ENCODE measurements around the gene MYOM3. TPM values are rescaled to one million over a fixed set of nuclear protein-coding genes. Genes with fewer than 3 reads are reported as not detected.

MYOM3 gene
- total and polyA plus RNA-seq, 4 donors = 0.11 to 0.98 (median 0.31) TPM

DNA sequence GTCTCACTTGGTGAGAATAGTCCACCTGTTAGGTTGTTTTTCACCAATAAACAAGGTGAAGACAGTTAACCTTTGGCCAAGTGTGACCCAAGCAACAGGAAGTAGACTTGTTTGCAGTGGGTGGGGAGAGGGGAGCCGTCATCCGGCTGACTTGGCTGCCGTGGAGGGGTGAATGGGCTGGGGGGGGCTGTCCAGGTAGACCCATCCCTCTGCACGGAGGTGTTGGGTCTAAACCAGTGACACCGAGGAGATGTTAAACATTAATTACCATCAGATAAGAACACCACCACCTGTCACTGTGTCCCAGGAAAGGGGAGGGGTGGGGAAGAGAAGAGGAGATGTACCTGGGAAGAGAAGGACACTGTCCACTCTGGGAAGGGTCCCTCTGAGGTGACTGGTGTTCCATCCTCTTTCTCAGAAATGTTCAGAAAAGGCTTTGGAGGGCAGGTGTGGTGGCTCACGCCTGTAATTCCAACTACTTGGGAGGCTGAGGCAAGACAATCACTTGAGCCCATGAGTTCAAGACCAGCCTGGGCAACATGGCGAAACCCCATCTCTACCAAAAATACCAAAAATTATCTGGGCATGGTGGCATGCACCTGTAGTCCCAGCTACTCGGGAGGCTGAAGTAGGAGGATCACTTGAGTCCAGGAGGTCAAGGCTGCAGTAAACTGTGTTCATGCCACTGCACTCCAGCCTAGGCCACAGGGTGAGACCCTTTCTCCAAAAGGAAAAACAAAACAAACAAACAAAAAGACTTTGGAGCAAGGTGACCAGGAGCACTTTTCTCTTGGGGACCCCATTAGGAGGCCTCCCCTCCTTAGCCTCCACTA, 6.7 kb upstream of the MYOM3 start:
- WGBS (ENCODE audit: insufficient coverage) = 75% methylated on average over 5 of the region's 8 CpGs
- Histone ChIP-seq H3K27me3 (ENCODE audit: control insufficient read depth, insufficient read depth, low read length) (peaks cover 2% of the 10 kb centered on the region), H3K4me3 (ENCODE audit: low read depth, low read length) (no peak overlapping the region), H3K4me1 (ENCODE audit: control insufficient read depth, insufficient read depth, low read length) (peaks cover 10% of the 10 kb centered on the region), H3K27ac (ENCODE audit: low read depth, low read length) (no peak overlapping the region), H3K9me3 (ENCODE audit: control insufficient read depth, insufficient read depth, low read length) (no peaks in the 10 kb centered on the region), H3K36me3 (ENCODE audit: control insufficient read depth, insufficient read depth, low read length) (no peaks in the 10 kb centered on the region)
- no peak for DNase-seq (ENCODE audit: low read depth in 4 of 6, low spot score in 6 of 6)

GRCh38 chr1:24117722-24118409, 5.9 kb upstream of the MYOM3 start:
- Histone ChIP-seq H3K4me3 (ENCODE audit: low read depth, low read length) (no peak overlapping the region), H3K27me3 (ENCODE audit: control insufficient read depth, insufficient read depth, low read length) (peaks cover 2% of the 10 kb centered on the region), H3K9me3 (ENCODE audit: control insufficient read depth, insufficient read depth, low read length) (no peaks in the 10 kb centered on the region), H3K4me1 (ENCODE audit: control insufficient read depth, insufficient read depth, low read length) (peaks cover 11% of the 10 kb centered on the region), H3K27ac (ENCODE audit: low read depth, low read length) (no peak overlapping the region), H3K36me3 (ENCODE audit: control insufficient read depth, insufficient read depth, low read length) (no peaks in the 10 kb centered on the region)
- 92% methylated on average over 10 of the region's 14 CpGs for WGBS (ENCODE audit: insufficient coverage)
- DNase-seq (ENCODE audit: low read depth in 4 of 6, low spot score in 6 of 6) = no peak

- DNase-seq (ENCODE audit: low read depth in 4 of 6, low spot score in 6 of 6) = no peak
- peaks cover 18% of the 10 kb centered on the region for H3K4me1 ChIP-seq (ENCODE audit: control insufficient read depth, insufficient read depth, low read length)
- H3K27ac ChIP-seq (ENCODE audit: low read depth, low read length) = no peak overlapping the region
- H3K27me3 ChIP-seq (ENCODE audit: control insufficient read depth, insufficient read depth, low read length) = peaks cover 9% of the 10 kb centered on the region
- H3K36me3 ChIP-seq (ENCODE audit: control insufficient read depth, insufficient read depth, low read length) = no peaks in the 10 kb centered on the region
- H3K4me3 ChIP-seq (ENCODE audit: low read depth, low read length) = no peak overlapping the region
- no peaks in the 10 kb centered on the region for H3K9me3 ChIP-seq (ENCODE audit: control insufficient read depth, insufficient read depth, low read length)
- whole genome bisulfite sequencing (ENCODE audit: insufficient coverage) = no CpG with 5 or more reads among the region's 2 CpGs
Measured at GRCh38 chr1:24117132-24117531, 5.2 kb upstream of the MYOM3 start.

GRCh38 chr1:24114753-24115152, 2.8 kb upstream of the MYOM3 start:
- DNase-seq (ENCODE audit: low read depth in 4 of 6, low spot score in 6 of 6) = no peak
- peaks cover 10% of the 10 kb centered on the region for H3K27me3 ChIP-seq (ENCODE audit: control insufficient read depth, insufficient read depth, low read length)
- 81% methylated on average over 5 of the region's 6 CpGs for WGBS (ENCODE audit: insufficient coverage)
- H3K4me3 ChIP-seq (ENCODE audit: low read depth, low read length) = no peak overlapping the region
- no peaks in the 10 kb centered on the region for H3K9me3 ChIP-seq (ENCODE audit: control insufficient read depth, insufficient read depth, low read length)
- H3K36me3 ChIP-seq (ENCODE audit: control insufficient read depth, insufficient read depth, low read length) = no peaks in the 10 kb centered on the region
- H3K4me1 ChIP-seq (ENCODE audit: control insufficient read depth, insufficient read depth, low read length) = peaks cover 25% of the 10 kb centered on the region
- H3K27ac ChIP-seq (ENCODE audit: low read depth, low read length) = no peak overlapping the region

- no peak for DNase-seq (ENCODE audit: low read depth in 4 of 6, low spot score in 6 of 6)
- no peaks in the 10 kb centered on the region for H3K36me3 ChIP-seq (ENCODE audit: control insufficient read depth, insufficient read depth, low read length)
- H3K27ac ChIP-seq (ENCODE audit: low read depth, low read length) = no peak overlapping the region
- WGBS (ENCODE audit: insufficient coverage) = 81% methylated on average over 6 of the region's 6 CpGs
- H3K4me1 ChIP-seq (ENCODE audit: control insufficient read depth, insufficient read depth, low read length) = peaks cover 28% of the 10 kb centered on the region
- H3K4me3 ChIP-seq (ENCODE audit: low read depth, low read length) = no peak overlapping the region
- no peaks in the 10 kb centered on the region for H3K9me3 ChIP-seq (ENCODE audit: control insufficient read depth, insufficient read depth, low read length)
- H3K27me3 ChIP-seq (ENCODE audit: control insufficient read depth, insufficient read depth, low read length) = peaks cover 10% of the 10 kb centered on the region
Measured at GRCh38 chr1:24113641-24114033, 1.7 kb upstream of the MYOM3 start.

DNA sequence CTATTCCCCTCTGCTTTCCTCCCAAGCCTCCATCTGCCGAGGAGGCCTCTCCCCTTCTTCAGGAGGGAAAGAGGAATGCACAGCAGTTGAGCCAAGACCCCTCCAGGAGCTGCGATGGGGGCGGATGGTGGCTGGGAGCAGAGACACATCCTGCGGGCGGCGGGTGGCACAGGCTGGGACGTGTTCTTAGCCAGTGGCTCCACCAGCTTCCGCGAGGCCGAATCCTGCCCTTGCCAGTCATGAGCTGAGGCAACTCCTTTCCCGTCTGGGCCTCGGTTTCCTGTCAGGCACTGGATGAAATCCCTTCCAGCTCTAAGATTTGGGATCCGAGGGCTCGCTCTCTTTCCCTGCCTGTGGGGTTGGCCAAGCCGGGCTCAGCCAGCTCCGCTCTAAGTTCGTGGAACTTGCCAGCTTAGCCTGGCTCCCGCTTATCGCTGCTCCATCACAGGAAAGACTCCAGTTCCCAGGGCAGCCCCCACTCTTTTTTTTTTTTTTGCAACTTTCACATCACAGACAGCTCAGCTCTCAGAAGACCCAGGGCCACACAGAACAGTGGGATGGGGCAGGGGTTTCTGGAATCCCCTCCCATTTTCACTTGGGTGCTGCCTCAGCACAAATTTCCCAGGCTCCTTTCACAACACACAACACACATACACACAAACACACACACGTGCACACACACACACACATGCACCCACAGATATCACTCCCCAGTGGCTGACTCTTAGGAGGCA, 506 bp downstream of the MYOM3 start:
- 82% methylated on average over 15 of the region's 20 CpGs for WGBS (ENCODE audit: insufficient coverage)
- no peak overlapping the region for H3K4me3 ChIP-seq (ENCODE audit: low read depth, low read length)
- H3K27ac ChIP-seq (ENCODE audit: low read depth, low read length) = no peak overlapping the region

GRCh38 chr1:24110642-24111261, 1.2 kb downstream of the MYOM3 start:
- WGBS (ENCODE audit: insufficient coverage) = 42% methylated on average over 9 of the region's 14 CpGs
- H3K9me3 ChIP-seq (ENCODE audit: control insufficient read depth, insufficient read depth, low read length) = no peaks in the 10 kb centered on the region
- DNase-seq (ENCODE audit: low read depth in 4 of 6, low spot score in 6 of 6) = peak in 1 of 6 donors; percentile 34
- no peak overlapping the region for H3K27ac ChIP-seq (ENCODE audit: low read depth, low read length)
- H3K4me1 ChIP-seq (ENCODE audit: control insufficient read depth, insufficient read depth, low read length) = peaks cover 31% of the 10 kb centered on the region
- no peak overlapping the region for H3K4me3 ChIP-seq (ENCODE audit: low read depth, low read length)
- no peaks in the 10 kb centered on the region for H3K36me3 ChIP-seq (ENCODE audit: control insufficient read depth, insufficient read depth, low read length)
- H3K27me3 ChIP-seq (ENCODE audit: control insufficient read depth, insufficient read depth, low read length) = peaks cover 10% of the 10 kb centered on the region

More for the DNA sequence above, 506 bp downstream of the MYOM3 start:
- H3K27me3 ChIP-seq (ENCODE audit: control insufficient read depth, insufficient read depth, low read length) = peaks cover 10% of the 10 kb centered on the region
- peaks cover 31% of the 10 kb centered on the region for H3K4me1 ChIP-seq (ENCODE audit: control insufficient read depth, insufficient read depth, low read length)
- H3K36me3 ChIP-seq (ENCODE audit: control insufficient read depth, insufficient read depth, low read length) = no peaks in the 10 kb centered on the region
- no peak for DNase-seq (ENCODE audit: low read depth in 4 of 6, low spot score in 6 of 6)
- H3K9me3 ChIP-seq (ENCODE audit: control insufficient read depth, insufficient read depth, low read length) = no peaks in the 10 kb centered on the region

- no peak overlapping the region for H3K27ac ChIP-seq (ENCODE audit: low read depth, low read length)
- H3K36me3 ChIP-seq (ENCODE audit: control insufficient read depth, insufficient read depth, low read length) = no peaks in the 10 kb centered on the region
- no peak for DNase-seq (ENCODE audit: low read depth in 4 of 6, low spot score in 6 of 6)
- no peaks in the 10 kb centered on the region for H3K9me3 ChIP-seq (ENCODE audit: control insufficient read depth, insufficient read depth, low read length)
- peaks cover 31% of the 10 kb centered on the region for H3K4me1 ChIP-seq (ENCODE audit: control insufficient read depth, insufficient read depth, low read length)
- WGBS (ENCODE audit: insufficient coverage) = 83% methylated on average over 15 of the region's 15 CpGs
- no peak overlapping the region for H3K4me3 ChIP-seq (ENCODE audit: low read depth, low read length)
- peaks cover 10% of the 10 kb centered on the region for H3K27me3 ChIP-seq (ENCODE audit: control insufficient read depth, insufficient read depth, low read length)
Measured at GRCh38 chr1:24109686-24110475, 2.1 kb downstream of the MYOM3 start.

DNA sequence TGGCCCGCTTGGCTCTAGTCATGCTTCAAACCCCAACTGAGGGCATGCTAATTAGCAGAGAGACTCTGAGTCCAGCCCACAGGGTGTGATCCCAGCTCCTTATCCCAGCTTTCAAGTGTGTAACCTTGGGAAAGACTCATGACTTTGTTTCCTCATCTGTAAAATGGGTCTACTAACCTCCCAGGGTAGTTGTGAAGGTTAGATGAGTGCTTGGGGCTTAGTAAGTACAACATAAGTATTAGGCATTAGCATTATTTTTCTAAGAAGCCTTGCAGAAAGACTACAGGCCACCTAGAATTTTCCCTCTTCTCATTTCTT, 2.8 kb downstream of the MYOM3 start:
- no peak overlapping the region for H3K27ac ChIP-seq (ENCODE audit: low read depth, low read length)
- WGBS (ENCODE audit: insufficient coverage) = 100% methylated on average over 1 of the region's 1 CpG
- no peak for DNase-seq (ENCODE audit: low read depth in 4 of 6, low spot score in 6 of 6)
- no peaks in the 10 kb centered on the region for H3K36me3 ChIP-seq (ENCODE audit: control insufficient read depth, insufficient read depth, low read length)
- H3K4me3 ChIP-seq (ENCODE audit: low read depth, low read length) = no peak overlapping the region
- peaks cover 10% of the 10 kb centered on the region for H3K27me3 ChIP-seq (ENCODE audit: control insufficient read depth, insufficient read depth, low read length)
- peaks cover 31% of the 10 kb centered on the region for H3K4me1 ChIP-seq (ENCODE audit: control insufficient read depth, insufficient read depth, low read length)
- no peaks in the 10 kb centered on the region for H3K9me3 ChIP-seq (ENCODE audit: control insufficient read depth, insufficient read depth, low read length)
